SU-DHL-6 (cell line): ENCODE data around the gene DIP2C.
"Not testable (repeated sequence)": the region's sequence is repeated elsewhere in the genome, so short reads cannot be mapped to it uniquely, and the experiment has no call there.

Experiments used
- H2AFZ ChIP-seq: fragments of 200-600 bp; sonication (generic); 2 replicates; pipeline ENCODE4 v1.6.1; 2014; ENCODE audit warnings: low read depth, mild to moderate bottlenecking, moderate library complexity, mixed read lengths, antibody characterized with exemption, low read length; ENCODE audit not compliant: severe bottlenecking
- H3F3A ChIP-seq: fragments of 200-600 bp; shearing (Covaris generic); 2 replicates; pipeline ENCODE4 v1.6.0; 2016; ENCODE audit warnings: antibody characterized with exemption, mild to moderate bottlenecking; ENCODE audit not compliant: insufficient read depth
- H3K27ac ChIP-seq: fragments of 200-600 bp; sonication (generic); 2 replicates; pipeline ENCODE4 v1.5.1; 2016; ENCODE audit warnings: low read depth, mild to moderate bottlenecking, low read length, moderate library complexity, mixed read lengths
- H3K27me3 ChIP-seq: fragments of 200-600 bp; sonication (generic), shearing (Covaris generic); 2 replicates; pipeline ENCODE4 v1.6.0; 2014; ENCODE audit warnings: mild to moderate bottlenecking, low read length
- H3K36me3 ChIP-seq: fragments of 200-600 bp; sonication (generic); 2 replicates; pipeline ENCODE4 v1.6.1; 2014; ENCODE audit warnings: mild to moderate bottlenecking, low read length, mixed read lengths
- H3K4me2 ChIP-seq: fragments of 300-600, 200-600 bp; shearing (Covaris generic), sonication (generic); 2 replicates; pipeline ENCODE4 v1.6.0; 2014; ENCODE audit warnings: low read length, low read depth, mild to moderate bottlenecking; ENCODE audit not compliant: poor library complexity, severe bottlenecking
- H3K4me3 ChIP-seq: fragments of 200-600 bp; sonication (generic); 2 replicates; pipeline ENCODE4 v1.5.1; 2014; ENCODE audit warnings: antibody characterized with exemption, low read length, mild to moderate bottlenecking, mixed read lengths; ENCODE audit not compliant: insufficient read depth, poor library complexity, severe bottlenecking
- H3K79me2 ChIP-seq: fragments of 200-600 bp; sonication (generic); 2 replicates; pipeline ENCODE4 v1.6.1; 2014; ENCODE audit warnings: mild to moderate bottlenecking, low read length, moderate library complexity; ENCODE audit not compliant: insufficient read depth
- H3K9ac ChIP-seq: fragments of 200-600 bp; sonication (generic); 2 replicates; pipeline ENCODE4 v1.7.0; 2014; ENCODE audit warnings: mild to moderate bottlenecking, low read length
- H3K9me2 ChIP-seq: fragments of 200-600 bp; sonication (generic); replicated peaks from 2 replicates; pipeline ENCODE4 v1.6.1; 2014; ENCODE audit warnings: low read length; ENCODE audit not compliant: insufficient read depth
- H3K9me3 ChIP-seq: fragments of 200-600 bp; sonication (generic); 2 replicates; pipeline ENCODE4 v1.6.1; 2014; ENCODE audit warnings: low read length, mixed read lengths; ENCODE audit not compliant: insufficient read depth
- H4K20me1 ChIP-seq: fragments of 200-600 bp; sonication (generic); 2 replicates; pipeline ENCODE4 v1.6.1; 2014; ENCODE audit warnings: low read depth, mild to moderate bottlenecking, antibody characterized with exemption, low read length, moderate library complexity, mixed read lengths
- EZH2phosphoT487 ChIP-seq: fragments of 200-600 bp; sonication (generic), shearing (Covaris generic); conservative IDR thresholded peaks from 2 replicates; pipeline ENCODE4 v1.6.1; 2018; ENCODE audit warnings: mild to moderate bottlenecking, antibody characterized with exemption, low read length, moderate library complexity, mixed read lengths
- TF ChIP-seq, protein P1 (sequence below): fragments of 200-600 bp; sonication (generic); IDR thresholded peaks from one replicate; pipeline ENCODE4 v1.5.1; 2017; ENCODE audit warnings: antibody characterized with exemption, mild to moderate bottlenecking, low read length, moderate library complexity; ENCODE audit not compliant: insufficient read depth, poor library complexity, severe bottlenecking

Gene DIP2C

DNA sequence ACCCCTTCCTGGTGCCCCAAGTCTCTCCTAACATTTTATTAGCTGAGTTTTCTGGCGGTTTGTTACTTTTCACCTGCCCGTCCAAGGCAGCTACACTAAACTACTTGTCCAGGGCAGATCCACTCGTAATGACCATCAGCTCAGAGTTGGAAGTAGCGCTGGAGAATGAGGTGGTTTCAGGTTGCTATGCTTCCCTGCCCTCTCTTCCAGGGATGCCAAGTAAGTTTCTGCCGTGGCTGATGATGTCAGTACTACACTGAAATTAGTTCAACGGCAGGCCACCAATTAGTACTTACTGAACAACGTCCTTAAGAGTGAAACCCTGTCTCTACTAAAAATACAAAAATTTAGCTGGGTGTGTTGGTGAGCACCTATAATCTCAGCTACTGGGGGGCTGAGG lies 55.2 kb downstream of the DIP2C start:
- H2AFZ ChIP-seq, result no peak overlapping the region
- TF ChIP-seq EZH2phosphoT487, result no peak
- TF ChIP-seq, protein P1, sequence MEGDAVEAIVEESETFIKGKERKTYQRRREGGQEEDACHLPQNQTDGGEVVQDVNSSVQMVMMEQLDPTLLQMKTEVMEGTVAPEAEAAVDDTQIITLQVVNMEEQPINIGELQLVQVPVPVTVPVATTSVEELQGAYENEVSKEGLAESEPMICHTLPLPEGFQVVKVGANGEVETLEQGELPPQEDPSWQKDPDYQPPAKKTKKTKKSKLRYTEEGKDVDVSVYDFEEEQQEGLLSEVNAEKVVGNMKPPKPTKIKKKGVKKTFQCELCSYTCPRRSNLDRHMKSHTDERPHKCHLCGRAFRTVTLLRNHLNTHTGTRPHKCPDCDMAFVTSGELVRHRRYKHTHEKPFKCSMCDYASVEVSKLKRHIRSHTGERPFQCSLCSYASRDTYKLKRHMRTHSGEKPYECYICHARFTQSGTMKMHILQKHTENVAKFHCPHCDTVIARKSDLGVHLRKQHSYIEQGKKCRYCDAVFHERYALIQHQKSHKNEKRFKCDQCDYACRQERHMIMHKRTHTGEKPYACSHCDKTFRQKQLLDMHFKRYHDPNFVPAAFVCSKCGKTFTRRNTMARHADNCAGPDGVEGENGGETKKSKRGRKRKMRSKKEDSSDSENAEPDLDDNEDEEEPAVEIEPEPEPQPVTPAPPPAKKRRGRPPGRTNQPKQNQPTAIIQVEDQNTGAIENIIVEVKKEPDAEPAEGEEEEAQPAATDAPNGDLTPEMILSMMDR, result no peak
- no peaks in the 10 kb centered on the region for H3K27me3 ChIP-seq
- H3K4me2 ChIP-seq, result no peak overlapping the region
- no peaks in the 10 kb centered on the region for H3K79me2 ChIP-seq
- no peaks in the 10 kb centered on the region for H3K36me3 ChIP-seq
- no peaks in the 10 kb centered on the region for H4K20me1 ChIP-seq
- H3K9ac ChIP-seq, result no peak overlapping the region
- no peaks in the 10 kb centered on the region for H3F3A ChIP-seq
- no peaks in the 10 kb centered on the region for H3K9me2 ChIP-seq
- no peak overlapping the region for H3K27ac ChIP-seq
- H3K9me3 ChIP-seq, result no peaks in the 10 kb centered on the region
- H3K4me3 ChIP-seq, result no peak overlapping the region

DNA sequence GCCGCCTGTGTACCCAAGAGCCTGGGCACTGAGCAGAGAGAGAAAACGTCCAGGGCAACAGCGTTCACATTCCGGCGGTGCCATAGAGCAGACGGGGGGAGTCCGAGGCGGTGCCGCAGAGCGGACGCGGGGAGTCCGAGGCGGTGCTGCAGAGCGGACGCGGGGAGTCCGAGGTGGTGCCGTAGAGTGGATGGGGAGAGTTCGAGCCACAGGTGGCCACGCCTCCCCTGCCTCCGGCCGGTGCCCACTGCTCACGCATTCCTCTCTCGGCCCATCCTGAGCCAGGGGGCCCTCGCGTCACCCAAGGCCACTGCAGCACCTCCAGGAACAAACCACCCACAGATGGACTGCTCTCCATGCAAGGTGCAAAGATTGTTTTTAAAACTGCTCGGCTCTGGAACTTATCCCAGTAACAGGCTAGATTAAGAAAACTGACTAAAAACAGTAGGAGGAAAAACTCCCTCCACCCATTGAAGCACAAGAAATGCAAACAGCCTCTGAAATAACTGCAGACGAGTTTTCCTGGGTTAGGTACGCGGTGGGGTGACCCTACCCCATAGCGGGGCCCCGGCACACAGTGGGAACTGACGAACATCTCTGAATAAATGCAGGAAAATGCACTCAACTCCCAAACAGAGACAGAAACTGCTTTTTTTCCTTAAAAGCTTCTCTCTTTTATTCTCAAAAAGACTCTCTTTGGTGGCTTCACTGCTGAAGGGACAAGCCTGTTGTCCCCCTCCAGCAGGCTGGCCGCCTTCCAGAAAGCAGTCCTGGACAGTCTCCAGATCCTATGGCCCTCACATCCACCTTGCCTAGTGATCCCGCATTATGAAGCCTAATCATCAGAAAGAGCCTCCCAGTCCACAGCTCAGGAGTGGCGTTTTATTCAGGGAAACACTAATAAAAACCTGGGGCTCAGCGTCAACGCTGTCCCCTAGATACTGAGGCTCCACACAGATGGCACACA lies 55.9 kb downstream of the DIP2C start:
- no peak overlapping the region for H3K4me2 ChIP-seq
- no peaks in the 10 kb centered on the region for H3K9me2 ChIP-seq
- H4K20me1 ChIP-seq, result no peaks in the 10 kb centered on the region
- no peaks in the 10 kb centered on the region for H3K27me3 ChIP-seq
- no peaks in the 10 kb centered on the region for H3K9me3 ChIP-seq
- H3K4me3 ChIP-seq, result no peak overlapping the region
- H3K36me3 ChIP-seq, result no peaks in the 10 kb centered on the region
- H3K79me2 ChIP-seq, result no peaks in the 10 kb centered on the region
- no peak overlapping the region for H3K9ac ChIP-seq
- no peak overlapping the region for H3K27ac ChIP-seq
- H3F3A ChIP-seq, result no peaks in the 10 kb centered on the region
- no peak overlapping the region for H2AFZ ChIP-seq
- no peak for TF ChIP-seq EZH2phosphoT487
- TF ChIP-seq, protein P1, result no peak

DNA sequence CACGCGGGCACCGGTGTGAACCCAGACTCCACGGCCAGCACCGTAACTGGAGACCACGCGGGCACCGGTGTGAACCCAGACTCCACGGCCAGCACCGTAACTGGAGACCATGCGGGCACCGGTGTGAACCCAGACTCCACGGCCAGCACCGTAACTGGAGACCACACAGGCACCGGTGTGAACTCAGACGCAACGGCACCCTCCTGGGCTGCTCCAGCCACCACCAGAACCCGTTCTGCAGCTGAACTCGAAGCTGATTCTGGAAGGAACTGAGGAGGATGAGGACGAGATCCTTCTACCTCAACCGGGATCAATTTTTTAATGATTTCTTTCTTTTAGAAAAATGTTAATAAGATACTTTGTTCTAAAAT lies 56.7 kb downstream of the DIP2C start:
- H3K9ac ChIP-seq, H3K36me3 ChIP-seq, H3K79me2 ChIP-seq, H3K4me2 ChIP-seq, H3K27ac ChIP-seq, H3K9me2 ChIP-seq, H3K4me3 ChIP-seq, H3K27me3 ChIP-seq, H2AFZ ChIP-seq, H3K9me3 ChIP-seq, H4K20me1 ChIP-seq, H3F3A ChIP-seq: not testable (repeated sequence)

DNA sequence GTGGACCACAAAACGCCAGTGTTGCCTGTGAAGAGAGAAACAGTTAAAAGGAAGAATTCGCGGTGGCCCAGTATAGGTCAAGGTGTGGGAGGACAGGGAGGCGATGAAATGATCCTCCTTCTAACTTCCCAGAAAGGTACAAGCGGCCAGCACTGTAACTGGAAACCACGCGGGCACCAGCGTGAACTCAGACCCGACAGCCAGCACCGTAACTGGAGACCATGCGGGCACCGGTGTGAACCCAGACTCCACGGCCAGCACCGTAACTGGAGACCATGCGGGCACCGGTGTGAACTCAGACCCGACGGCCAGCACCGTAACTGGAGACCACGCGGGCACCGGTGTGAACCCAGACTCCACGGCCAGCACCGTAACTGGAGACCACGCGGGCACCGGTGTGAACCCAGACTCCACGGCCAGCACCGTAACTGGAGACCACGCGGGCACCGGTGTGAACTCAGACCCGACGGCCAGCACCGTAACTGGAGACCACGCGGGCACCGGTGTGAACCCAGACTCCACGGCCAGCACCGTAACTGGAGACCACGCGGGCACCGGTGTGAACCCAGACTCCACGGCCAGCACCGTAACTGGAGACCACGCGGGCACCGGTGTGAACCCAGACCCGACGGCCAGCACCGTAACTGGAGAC lies 57.2 kb downstream of the DIP2C start:
- H3K9me2 ChIP-seq, H3K9me3 ChIP-seq, H3F3A ChIP-seq, H3K27ac ChIP-seq, H3K9ac ChIP-seq, H3K36me3 ChIP-seq, H3K4me3 ChIP-seq, H3K4me2 ChIP-seq, H3K27me3 ChIP-seq, H3K79me2 ChIP-seq, H2AFZ ChIP-seq, H4K20me1 ChIP-seq: not testable (repeated sequence)
